HG03025 (cell line): ENCODE data around the gene SIK3.

Experiments
- ATAC-seq: cut with Tn5 transposase; IDR thresholded peaks from one replicate; pipeline ENCODE4 v1.9.1; 2021; ENCODE audit warnings: mild to moderate bottlenecking, moderate library complexity; ENCODE audit not compliant: unreplicated experiment, low FRiP score

SIK3 gene

GRCh38 chr11:117016747-117017146 lies 81.5 kb downstream of the SIK3 start:
- ATAC-seq = no peak

GRCh38 chr11:117016246-117016645 lies 82.0 kb downstream of the SIK3 start:
- ATAC-seq = no peak

- ATAC-seq = no peak
Measured at GRCh38 chr11:117011541-117011898, 86.7 kb downstream of the SIK3 start.

GRCh38 chr11:117010808-117011540 lies 87.3 kb downstream of the SIK3 start:
- no peak for ATAC-seq

- no peak for ATAC-seq
Measured at GRCh38 chr11:117009905-117010605, 88.2 kb downstream of the SIK3 start.

DNA sequence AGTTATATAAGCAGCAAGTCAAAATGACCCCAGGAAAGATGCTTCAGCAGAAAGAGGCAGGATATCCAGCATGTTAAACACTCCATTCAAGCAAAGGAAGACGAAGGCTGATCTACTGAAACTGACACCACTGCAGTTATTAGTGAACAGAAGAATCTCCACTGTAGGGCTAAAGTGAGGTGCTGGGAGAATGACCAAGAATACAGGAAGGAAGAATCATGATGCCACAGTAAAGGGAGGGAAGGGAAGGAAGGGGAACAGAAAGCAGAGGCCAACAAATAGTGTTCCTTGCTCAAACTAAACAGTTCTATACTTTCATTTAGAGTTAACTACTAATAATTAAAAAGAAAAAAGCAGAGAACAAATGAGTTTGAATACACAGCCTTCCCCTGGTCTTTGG lies 92.5 kb downstream of the SIK3 start:
- ATAC-seq = no peak

DNA sequence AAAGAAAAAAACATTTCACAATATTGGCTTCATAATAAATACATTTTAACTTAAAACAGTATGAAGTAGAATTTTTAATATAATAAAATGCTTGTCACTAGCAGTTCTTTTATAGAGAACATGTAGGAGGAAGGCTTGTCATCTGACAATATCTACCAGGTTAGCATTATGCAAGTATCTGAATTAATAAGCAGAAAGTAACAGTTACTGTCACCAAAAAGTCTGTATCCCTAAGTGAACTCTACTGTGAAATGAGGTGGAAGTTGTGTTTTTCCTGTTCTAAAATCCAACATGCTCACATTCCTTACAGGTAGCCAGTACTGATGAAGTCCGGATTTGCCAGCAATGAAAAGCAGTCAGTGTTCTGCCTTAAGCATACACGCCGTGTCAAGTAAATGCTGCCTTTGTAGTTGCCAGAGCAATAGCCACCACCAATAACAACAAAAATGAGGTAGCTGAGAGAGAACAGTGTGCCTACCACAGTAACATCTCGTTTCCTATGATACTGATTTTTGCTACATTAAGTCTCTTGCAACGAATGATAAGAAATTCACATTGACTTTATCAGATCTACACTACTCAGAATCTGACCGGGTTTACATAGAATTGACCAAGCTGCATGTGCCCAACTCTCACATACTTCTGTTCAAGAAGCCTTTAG lies 95.5 kb downstream of the SIK3 start:
- no peak for ATAC-seq

DNA sequence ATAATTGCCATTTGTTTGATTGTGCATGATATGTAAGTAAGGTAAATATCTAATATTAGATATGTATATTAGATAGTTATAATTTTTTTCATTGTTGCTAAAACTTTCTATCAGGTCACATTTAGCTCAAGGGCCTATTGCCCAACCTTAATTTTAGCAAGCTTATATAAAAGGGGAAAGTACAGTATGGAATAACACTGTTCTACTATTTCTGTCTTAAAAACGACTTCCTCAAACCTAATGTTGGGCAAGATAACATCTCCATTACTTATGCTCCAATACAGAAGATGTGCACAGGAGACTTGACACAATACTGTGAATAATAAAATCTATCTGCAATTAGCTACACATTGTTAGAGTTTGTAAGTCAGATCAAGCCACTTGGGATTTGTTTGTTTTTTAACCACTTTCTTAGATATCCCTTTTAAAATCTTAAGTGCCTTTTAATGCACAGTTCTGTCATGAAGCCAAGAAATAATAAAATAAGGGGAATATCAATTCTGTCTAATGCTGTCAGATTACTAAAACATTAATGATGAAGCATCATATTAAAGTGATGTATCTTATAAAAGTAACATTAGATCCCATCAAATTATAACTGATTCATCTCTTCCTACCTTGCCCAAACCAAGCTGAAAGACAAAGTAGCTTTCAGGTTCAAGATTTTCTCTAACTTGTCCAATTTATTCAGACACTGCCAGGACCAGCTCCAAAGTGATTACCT lies 98.1 kb downstream of the SIK3 start:
- ATAC-seq = no peak

DNA sequence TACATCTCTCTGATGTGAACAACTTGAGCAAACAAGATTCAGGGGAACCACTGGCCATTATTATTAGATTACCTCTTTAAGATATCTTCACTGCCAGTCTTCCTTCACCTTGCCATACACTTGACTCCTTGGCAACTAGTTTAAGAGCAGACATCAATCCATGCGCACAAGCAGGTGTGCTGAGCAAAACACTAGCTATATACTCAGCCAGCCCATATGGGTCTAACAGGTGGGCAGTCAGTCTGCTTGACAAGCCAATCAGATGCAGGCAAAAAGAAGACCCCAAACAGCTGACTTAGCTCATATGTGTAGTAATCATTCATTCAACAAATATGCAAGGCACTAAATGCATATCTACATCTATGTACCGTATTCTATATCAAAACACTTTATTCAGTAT lies 101.2 kb downstream of the SIK3 start:
- no peak for ATAC-seq

- no peak for ATAC-seq
Measured at GRCh38 chr11:116994195-116994594, 104.0 kb downstream of the SIK3 start.

DNA sequence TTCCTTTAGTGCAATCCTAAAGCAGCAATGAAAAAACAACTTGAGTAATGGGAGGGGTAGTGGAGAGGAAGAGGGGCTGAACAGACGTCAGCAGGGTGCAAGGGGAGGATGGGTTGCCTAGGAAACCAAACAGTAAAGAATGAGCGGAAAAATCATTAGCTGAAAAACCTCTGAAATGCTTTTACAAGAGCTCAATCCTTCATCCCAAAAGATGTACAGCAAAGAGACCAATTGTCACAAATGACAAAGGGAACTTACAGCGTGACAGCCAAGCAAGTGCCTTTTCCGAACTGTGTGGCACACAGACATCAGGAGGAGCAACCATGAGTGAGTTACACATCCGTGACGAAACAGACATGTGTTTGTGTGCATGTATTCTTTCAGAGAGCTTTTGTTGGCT lies 104.6 kb downstream of the SIK3 start:
- ATAC-seq = no peak

DNA sequence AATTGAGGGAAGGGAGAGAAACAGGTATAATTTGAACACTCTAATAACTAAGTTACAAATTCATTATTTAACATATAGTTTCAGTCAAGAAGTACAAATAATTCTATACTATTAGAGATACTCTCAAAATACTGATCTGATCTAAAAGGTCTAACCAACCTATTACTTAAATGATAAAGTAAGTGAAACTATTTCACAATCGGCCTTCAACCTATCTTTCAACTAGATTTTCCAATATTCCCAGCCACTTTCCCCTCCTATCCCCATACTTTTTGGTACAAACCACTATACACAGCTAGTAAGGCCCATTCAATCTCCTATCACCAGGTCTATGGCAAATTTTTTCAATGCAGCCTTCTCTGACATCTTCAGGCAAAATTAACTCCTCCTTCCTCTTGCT lies 106.7 kb downstream of the SIK3 start:
- no peak for ATAC-seq

GRCh38 chr11:116990811-116991210 lies 107.4 kb downstream of the SIK3 start:
- ATAC-seq = no peak

GRCh38 chr11:116990061-116990473 lies 108.2 kb downstream of the SIK3 start:
- ATAC-seq = no peak

DNA sequence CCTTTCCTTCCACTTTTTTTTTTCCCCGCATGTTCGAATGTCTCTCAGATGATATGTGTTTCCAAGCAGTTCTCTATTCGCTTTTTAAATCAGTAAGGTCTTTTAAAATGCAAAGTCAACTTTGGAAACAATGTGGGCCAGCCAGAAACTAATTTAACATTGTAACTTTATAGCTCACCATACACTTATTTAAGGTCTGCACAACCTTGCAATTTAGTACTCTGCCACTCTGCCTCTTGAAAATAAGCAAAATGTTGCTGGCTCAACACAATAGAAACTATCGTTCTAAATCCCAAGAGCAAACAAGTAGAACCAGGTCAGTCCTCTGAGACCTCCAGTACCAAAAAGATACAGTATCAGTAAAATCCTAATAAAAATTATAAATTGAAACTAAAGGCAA lies 109.0 kb downstream of the SIK3 start:
- ATAC-seq = no peak

GRCh38 chr11:116986521-116987105 lies 111.6 kb downstream of the SIK3 start:
- ATAC-seq = no peak

DNA sequence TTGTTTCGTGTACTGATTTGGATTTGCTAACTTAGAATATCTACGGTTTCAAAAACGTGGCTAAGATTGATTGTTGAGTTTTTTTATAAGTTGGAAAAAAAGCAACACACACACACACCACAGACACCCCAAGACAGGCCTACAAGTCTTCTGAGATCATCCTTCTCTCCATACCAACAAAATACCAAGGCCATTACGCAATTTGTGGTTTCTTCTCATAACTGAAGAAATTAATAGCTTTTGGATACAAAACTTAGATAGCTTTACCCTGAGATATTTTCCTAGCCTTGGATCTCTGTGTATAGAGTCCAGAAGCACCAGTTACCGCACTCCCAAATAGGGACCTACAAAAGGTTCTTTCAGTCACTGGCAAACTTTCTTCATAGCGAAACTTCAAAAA lies 113.6 kb downstream of the SIK3 start:
- no peak for ATAC-seq

- no peak for ATAC-seq
Measured at GRCh38 chr11:116984186-116984585, 114.0 kb downstream of the SIK3 start.

GRCh38 chr11:116981266-116981885 lies 116.9 kb downstream of the SIK3 start:
- ATAC-seq = no peak

GRCh38 chr11:116980136-116980793 lies 118.0 kb downstream of the SIK3 start:
- no peak for ATAC-seq
